ENCODE measurements around the gene MTG2. TPM values are rescaled to one million over a fixed set of nuclear protein-coding genes. Genes with fewer than 3 reads are reported as not detected.

Gene MTG2
- total RNA-seq, 1 donor from 2014 or later = 31.5 TPM

GRCh38 chr20:62181808-62182207 is 1.0 kb upstream of the MTG2 start:
- TF ChIP-seq EZH2 (IDR thresholded peaks at IDR 0.05; ENCODE audit: insufficient read depth, low read length) (no peak), CTCF (IDR thresholded peaks at IDR 0.05; ENCODE audit: insufficient read depth, low read depth, low read length) (no peak)
- Histone ChIP-seq H3K4me1 (ENCODE audit: insufficient read depth, low read length) (peaks cover 13% of the 10 kb centered on the region), H3K9me3 (ENCODE audit: insufficient read depth, low read depth, low read length) (no peaks in the 10 kb centered on the region), H3K4me3 (ENCODE audit: insufficient read depth, low read depth, low read length) (peak overlapping the region; percentile 88), H4K20me1 (ENCODE audit: insufficient read depth, low read length) (peaks cover 1% of the 10 kb centered on the region), H3K27me3 (ENCODE audit: insufficient read depth, low read length) (no peaks in the 10 kb centered on the region), H3K36me3 (ENCODE audit: insufficient read depth, low read length) (peaks cover 2% of the 10 kb centered on the region), H2AFZ (ENCODE audit: low read depth, low read length) (no peak overlapping the region), H3K27ac (ENCODE audit: low read depth, low read length) (no peak overlapping the region), H3K79me2 (ENCODE audit: insufficient read depth, low read length) (peaks cover 35% of the 10 kb centered on the region), H3K4me2 (ENCODE audit: low read length) (peak overlapping the region; percentile 99), H3K9ac (ENCODE audit: low read length) (peak overlapping the region; percentile 96)
- no peak for FAIRE-seq
- H3K4me1 Mint-ChIP-seq (ENCODE audit: low read depth, unreplicated experiment) = peaks cover 6% of the 10 kb centered on the region
- no peak for DNase-seq (ENCODE audit: low read depth)
- peak overlapping the region; percentile 96 for H3K4me3 Mint-ChIP-seq (ENCODE audit: unreplicated experiment)
- H3K9me3 Mint-ChIP-seq (ENCODE audit: unreplicated experiment) = no peaks in the 10 kb centered on the region
- H3K27me3 Mint-ChIP-seq (ENCODE audit: low read depth, unreplicated experiment) = no peaks in the 10 kb centered on the region
- no peak overlapping the region for H3K27ac Mint-ChIP-seq (ENCODE audit: unreplicated experiment)
- peaks cover 1% of the 10 kb centered on the region for H3K36me3 Mint-ChIP-seq (ENCODE audit: low read depth, unreplicated experiment)

GRCh38 chr20:62183426-62184142 is 756 bp downstream of the MTG2 start:
- Histone ChIP-seq H4K20me1 (ENCODE audit: insufficient read depth, low read length) (peaks cover 16% of the 10 kb centered on the region), H3K4me1 (ENCODE audit: insufficient read depth, low read length) (peaks cover 19% of the 10 kb centered on the region), H3K36me3 (ENCODE audit: insufficient read depth, low read length) (peaks cover 2% of the 10 kb centered on the region), H3K27me3 (ENCODE audit: insufficient read depth, low read length) (no peaks in the 10 kb centered on the region), H3K27ac (ENCODE audit: low read depth, low read length) (peak overlapping the region; percentile 91), H2AFZ (ENCODE audit: low read depth, low read length) (peak overlapping the region; percentile 12), H3K9ac (ENCODE audit: low read length) (peak overlapping the region; percentile 96), H3K4me3 (ENCODE audit: insufficient read depth, low read depth, low read length) (peak overlapping the region; percentile 88), H3K9me3 (ENCODE audit: insufficient read depth, low read depth, low read length) (no peaks in the 10 kb centered on the region), H3K79me2 (ENCODE audit: insufficient read depth, low read length) (peaks cover 53% of the 10 kb centered on the region), H3K4me2 (ENCODE audit: low read length) (peak overlapping the region; percentile 99)
- no peak for TF ChIP-seq CTCF (IDR thresholded peaks at IDR 0.05; ENCODE audit: insufficient read depth, low read depth, low read length)
- no peak for TF ChIP-seq EZH2 (IDR thresholded peaks at IDR 0.05; ENCODE audit: insufficient read depth, low read length)
- H3K27me3 Mint-ChIP-seq (ENCODE audit: low read depth, unreplicated experiment) = no peaks in the 10 kb centered on the region
- peak overlapping the region; percentile 96 for H3K4me3 Mint-ChIP-seq (ENCODE audit: unreplicated experiment)
- H3K27ac Mint-ChIP-seq (ENCODE audit: unreplicated experiment) = peak overlapping the region; percentile 98
- no peaks in the 10 kb centered on the region for H3K9me3 Mint-ChIP-seq (ENCODE audit: unreplicated experiment)
- FAIRE-seq = no peak
- DNase-seq (ENCODE audit: low read depth) = no peak
- peaks cover 1% of the 10 kb centered on the region for H3K36me3 Mint-ChIP-seq (ENCODE audit: low read depth, unreplicated experiment)
- H3K4me1 Mint-ChIP-seq (ENCODE audit: low read depth, unreplicated experiment) = peaks cover 16% of the 10 kb centered on the region

DNA sequence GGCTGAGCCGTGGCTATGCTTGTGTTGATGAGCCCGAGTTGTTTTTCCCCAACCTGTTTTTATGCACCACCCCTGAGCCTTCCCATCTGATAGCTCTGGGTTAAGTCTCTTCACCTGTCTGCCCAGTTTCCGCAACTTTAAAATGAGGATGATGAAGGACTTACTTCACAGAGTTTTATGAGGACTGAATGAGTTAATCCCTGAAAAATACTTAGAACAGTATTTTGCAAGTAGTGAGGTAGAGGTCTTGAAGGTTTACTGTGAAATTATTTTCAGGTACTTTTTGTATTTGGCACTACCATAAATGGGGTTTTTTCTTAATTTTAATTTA is 3.2 kb downstream of the MTG2 start:
- Mint-ChIP-seq H3K36me3 (ENCODE audit: low read depth, unreplicated experiment) (peaks cover 1% of the 10 kb centered on the region), H3K27ac (ENCODE audit: unreplicated experiment) (no peak overlapping the region), H3K4me1 (ENCODE audit: low read depth, unreplicated experiment) (peaks cover 16% of the 10 kb centered on the region), H3K4me3 (ENCODE audit: unreplicated experiment) (no peak overlapping the region), H3K27me3 (ENCODE audit: low read depth, unreplicated experiment) (no peaks in the 10 kb centered on the region), H3K9me3 (ENCODE audit: unreplicated experiment) (no peaks in the 10 kb centered on the region)
- Histone ChIP-seq H3K4me3 (ENCODE audit: insufficient read depth, low read depth, low read length) (no peak overlapping the region), H3K9me3 (ENCODE audit: insufficient read depth, low read depth, low read length) (no peaks in the 10 kb centered on the region), H3K79me2 (ENCODE audit: insufficient read depth, low read length) (peaks cover 74% of the 10 kb centered on the region), H4K20me1 (ENCODE audit: insufficient read depth, low read length) (peaks cover 35% of the 10 kb centered on the region), H3K36me3 (ENCODE audit: insufficient read depth, low read length) (peaks cover 5% of the 10 kb centered on the region), H3K27ac (ENCODE audit: low read depth, low read length) (no peak overlapping the region), H2AFZ (ENCODE audit: low read depth, low read length) (no peak overlapping the region), H3K4me2 (ENCODE audit: low read length) (no peak overlapping the region), H3K27me3 (ENCODE audit: insufficient read depth, low read length) (no peaks in the 10 kb centered on the region), H3K4me1 (ENCODE audit: insufficient read depth, low read length) (peaks cover 19% of the 10 kb centered on the region), H3K9ac (ENCODE audit: low read length) (no peak overlapping the region)
- DNase-seq (ENCODE audit: low read depth) (no peak), FAIRE-seq (no peak)
- TF ChIP-seq EZH2 (IDR thresholded peaks at IDR 0.05; ENCODE audit: insufficient read depth, low read length) (no peak), CTCF (IDR thresholded peaks at IDR 0.05; ENCODE audit: insufficient read depth, low read depth, low read length) (no peak)

Data from astrocyte (in vitro differentiated cells and primary cell).